Esophagus muscularis mucosa (tissue), 3 donors: ENCODE data around the gene CLEC16A.

Experiments used
- CTCF ChIP-seq, 3 experiments: fragments of 200-600 bp in 2 of 3; fragments of 450-650 bp in 1 of 3; sonication (generic) in 2 of 3; IDR thresholded peaks; one replicate each; pipeline ENCODE4 v1.5.1; 2017 to 2019; ENCODE audit warnings: antibody characterized with exemption in 3 of 3, mild to moderate bottlenecking in 2 of 3, moderate library complexity in 1 of 3
- POLR2A ChIP-seq: fragments of 450-650 bp; IDR thresholded peaks from one replicate; pipeline ENCODE4 v1.6.1; 2017; ENCODE audit warnings: antibody characterized with exemption, moderate library complexity, mild to moderate bottlenecking, low read depth
- POLR2AphosphoS5 ChIP-seq, 2 donors: sonication (generic); formaldehyde crosslinking; IDR thresholded peaks; one replicate each; pipeline ENCODE4 v1.6.1; 2017; ENCODE audit warnings: antibody characterized with exemption in 2 of 2

DNA sequence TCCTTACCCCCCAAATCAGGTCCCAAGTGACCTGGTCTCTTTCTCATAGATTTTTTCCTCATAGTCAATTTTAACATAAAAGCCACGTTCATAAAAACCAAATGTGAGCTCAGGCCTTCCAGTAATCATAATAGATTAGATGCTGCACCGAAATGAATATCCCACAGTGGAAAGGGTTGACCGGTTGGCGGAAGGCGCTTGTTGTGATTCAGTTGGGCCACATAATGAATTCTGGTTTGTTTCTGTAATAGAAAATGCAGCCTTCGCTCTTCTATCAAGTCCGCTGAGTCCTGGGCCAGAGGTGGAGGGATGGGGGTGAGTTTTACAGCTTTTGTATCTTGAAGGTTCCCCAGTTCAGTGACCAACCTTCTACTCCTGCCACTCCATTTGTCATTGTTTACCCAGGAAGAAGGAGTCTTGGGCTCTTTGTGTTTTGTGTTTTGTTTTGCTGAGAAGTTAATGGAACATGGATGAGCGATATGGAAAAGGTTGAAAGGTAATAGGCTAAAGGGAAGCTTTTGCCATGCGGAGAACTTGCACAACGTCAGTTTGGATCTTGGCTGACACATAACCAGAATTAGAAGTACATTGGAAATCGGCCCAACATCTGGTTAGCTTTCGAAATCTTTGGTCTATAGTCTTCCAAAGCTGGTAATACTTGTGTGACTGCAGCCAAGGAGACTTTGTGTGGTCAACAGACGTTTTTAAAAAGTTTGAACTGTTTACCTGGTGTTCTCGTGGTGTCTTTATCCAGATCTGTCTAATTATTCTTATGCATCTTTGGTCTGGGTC lies 89.5 kb downstream of the CLEC16A start:
- no peak for TF ChIP-seq POLR2A
- TF ChIP-seq CTCF (IDR thresholded peaks at IDR 0.05) = no peak
- no peak for TF ChIP-seq POLR2AphosphoS5 (IDR thresholded peaks at IDR 0.05)
